Neuron (in vitro differentiated cells): ENCODE data around the gene GULP1.

Source experiments
- H2AFZ ChIP-seq: one replicate; pipeline ENCODE4 v1.6.1; 2013; ENCODE audit warnings: low read depth, mild to moderate bottlenecking, inconsistent platforms, low read length, moderate library complexity
- H3K27me3 ChIP-seq: one replicate; pipeline ENCODE4 v1.6.1; 2013; ENCODE audit warnings: low read length; ENCODE audit not compliant: insufficient read depth
- H3K36me3 ChIP-seq: one replicate; pipeline ENCODE4 v1.6.1; 2013; ENCODE audit warnings: low read length; ENCODE audit not compliant: insufficient read depth
- H3K4me1 ChIP-seq: one replicate; pipeline ENCODE4 v1.6.1; 2013; ENCODE audit warnings: low read length; ENCODE audit not compliant: insufficient read depth
- H3K4me3 ChIP-seq: 2 replicates; pipeline ENCODE4 v1.5.1; 2013; ENCODE audit warnings: mild to moderate bottlenecking, low read length, moderate library complexity
- H3K9me3 ChIP-seq: one replicate; pipeline ENCODE4 v1.6.1; 2013; ENCODE audit warnings: low read length

The GULP1 gene

GRCh38 chr2:188609321-188610049 is 317.8 kb downstream of the GULP1 start:
- Histone ChIP-seq H2AFZ (no peak overlapping the region), H3K9me3 (no peaks in the 10 kb centered on the region), H3K4me1 (no peaks in the 10 kb centered on the region), H3K27me3 (no peaks in the 10 kb centered on the region), H3K4me3 (no peak overlapping the region), H3K36me3 (no peaks in the 10 kb centered on the region)

- no peak overlapping the region for H2AFZ ChIP-seq
- no peaks in the 10 kb centered on the region for H3K36me3 ChIP-seq
- H3K27me3 ChIP-seq, result no peaks in the 10 kb centered on the region
- H3K4me1 ChIP-seq, result no peaks in the 10 kb centered on the region
- H3K4me3 ChIP-seq, result no peak overlapping the region
- no peaks in the 10 kb centered on the region for H3K9me3 ChIP-seq
Observed at GRCh38 chr2:188610050-188610444, 318.4 kb downstream of the GULP1 start.

GRCh38 chr2:188610827-188611226 is 319.2 kb downstream of the GULP1 start:
- H3K27me3 ChIP-seq, result no peaks in the 10 kb centered on the region
- H3K4me1 ChIP-seq, result no peaks in the 10 kb centered on the region
- H2AFZ ChIP-seq, result no peak overlapping the region
- no peaks in the 10 kb centered on the region for H3K36me3 ChIP-seq
- no peak overlapping the region for H3K4me3 ChIP-seq
- H3K9me3 ChIP-seq, result no peaks in the 10 kb centered on the region

- no peaks in the 10 kb centered on the region for H3K9me3 ChIP-seq
- no peaks in the 10 kb centered on the region for H3K36me3 ChIP-seq
- no peak overlapping the region for H2AFZ ChIP-seq
- H3K4me1 ChIP-seq, result no peaks in the 10 kb centered on the region
- no peak overlapping the region for H3K4me3 ChIP-seq
- no peaks in the 10 kb centered on the region for H3K27me3 ChIP-seq
Observed at GRCh38 chr2:188619146-188619545, 327.5 kb downstream of the GULP1 start.

GRCh38 chr2:188620916-188621315 is 329.2 kb downstream of the GULP1 start:
- Histone ChIP-seq H3K9me3 (no peaks in the 10 kb centered on the region), H3K36me3 (no peaks in the 10 kb centered on the region), H3K4me1 (no peaks in the 10 kb centered on the region)

GRCh38 chr2:188622601-188623260 is 331.1 kb downstream of the GULP1 start:
- no peaks in the 10 kb centered on the region for H3K36me3 ChIP-seq
- no peaks in the 10 kb centered on the region for H3K4me1 ChIP-seq
- H3K4me3 ChIP-seq, result no peak overlapping the region
- no peaks in the 10 kb centered on the region for H3K9me3 ChIP-seq
- H3K27me3 ChIP-seq, result no peaks in the 10 kb centered on the region
- no peak overlapping the region for H2AFZ ChIP-seq

More at GRCh38 chr2:188620916-188621315, 329.2 kb downstream of the GULP1 start:
- H2AFZ ChIP-seq, result no peak overlapping the region
- H3K27me3 ChIP-seq, result no peaks in the 10 kb centered on the region
- no peak overlapping the region for H3K4me3 ChIP-seq

GRCh38 chr2:188623995-188624643 is 332.4 kb downstream of the GULP1 start:
- Histone ChIP-seq H3K4me1 (peaks cover 3% of the 10 kb centered on the region), H3K27me3 (no peaks in the 10 kb centered on the region), H3K4me3 (no peak overlapping the region), H3K36me3 (no peaks in the 10 kb centered on the region), H3K9me3 (no peaks in the 10 kb centered on the region), H2AFZ (no peak overlapping the region)

- no peak overlapping the region for H2AFZ ChIP-seq
- H3K36me3 ChIP-seq, result no peaks in the 10 kb centered on the region
- no peaks in the 10 kb centered on the region for H3K9me3 ChIP-seq
- no peak overlapping the region for H3K4me3 ChIP-seq
- H3K4me1 ChIP-seq, result peaks cover 19% of the 10 kb centered on the region
- no peaks in the 10 kb centered on the region for H3K27me3 ChIP-seq
Observed at GRCh38 chr2:188627471-188627870, 335.8 kb downstream of the GULP1 start.

- Histone ChIP-seq H3K4me3 (no peak overlapping the region), H2AFZ (peak overlapping the region; percentile 62), H3K36me3 (no peaks in the 10 kb centered on the region), H3K27me3 (no peaks in the 10 kb centered on the region), H3K4me1 (peaks cover 19% of the 10 kb centered on the region), H3K9me3 (no peaks in the 10 kb centered on the region)
Observed at GRCh38 chr2:188628989-188629752, 337.5 kb downstream of the GULP1 start.

- H3K4me1 ChIP-seq, result peaks cover 19% of the 10 kb centered on the region
- H3K27me3 ChIP-seq, result no peaks in the 10 kb centered on the region
- H3K9me3 ChIP-seq, result no peaks in the 10 kb centered on the region
- peak overlapping the region; percentile 62 for H2AFZ ChIP-seq
- no peaks in the 10 kb centered on the region for H3K36me3 ChIP-seq
- H3K4me3 ChIP-seq, result no peak overlapping the region
Observed at GRCh38 chr2:188629753-188630527, 338.3 kb downstream of the GULP1 start.

GRCh38 chr2:188631037-188631809 is 339.5 kb downstream of the GULP1 start:
- H2AFZ ChIP-seq, result no peak overlapping the region
- peaks cover 19% of the 10 kb centered on the region for H3K4me1 ChIP-seq
- H3K36me3 ChIP-seq, result no peaks in the 10 kb centered on the region
- H3K27me3 ChIP-seq, result no peaks in the 10 kb centered on the region
- H3K4me3 ChIP-seq, result no peak overlapping the region
- H3K9me3 ChIP-seq, result no peaks in the 10 kb centered on the region

- H3K4me3 ChIP-seq, result no peak overlapping the region
- H3K9me3 ChIP-seq, result no peaks in the 10 kb centered on the region
- no peak overlapping the region for H2AFZ ChIP-seq
- H3K4me1 ChIP-seq, result peaks cover 11% of the 10 kb centered on the region
- H3K36me3 ChIP-seq, result no peaks in the 10 kb centered on the region
- no peaks in the 10 kb centered on the region for H3K27me3 ChIP-seq
Observed at GRCh38 chr2:188634656-188635055, 343.0 kb downstream of the GULP1 start.
